K562 (cell line): Measurements from ENCODE around the gene SLC25A45. TPM values are rescaled to one million over a fixed set of nuclear protein-coding genes. Genes with fewer than 3 reads are reported as not detected.

Experiments
- CUX1 ChIP-seq: fragments of 200-800 bp; sonication (Bioruptor generic); IDR thresholded peaks from 2 replicates; pipeline ENCODE4 v1.6.1; 2016; ENCODE audit warnings: missing genetic modification characterization, missing compliant biosample characterization
- MED1 ChIP-seq: sonication (generic); formaldehyde crosslinking; IDR thresholded peaks from 2 replicates; pipeline ENCODE4 v1.8.1; 2023; ENCODE audit warnings: missing genetic modification reagents, borderline replicate concordance
- ZBTB11 ChIP-seq, 3 experiments: fragments of 200-800 bp in 1 of 3; fragments of 250-450 bp in 1 of 3; fragments of 450-650 bp in 1 of 3; sonication (Bioruptor Pico) in 1 of 3; sonication (Bioruptor generic) in 1 of 3; formaldehyde crosslinking in 1 of 3; IDR thresholded peaks; 2 replicates each; pipeline versions ENCODE4 v1.6.1 to v1.8.0; 2016 to 2022; ENCODE audit warnings: mild to moderate bottlenecking in 2 of 3, missing genetic modification characterization in 2 of 3, missing compliant biosample characterization in 1 of 3, moderate library complexity in 1 of 3
- ZNF318 ChIP-seq, 2 experiments: fragments of 450-650 bp; IDR thresholded peaks; 2 replicates each; pipeline ENCODE4 v1.6.1; 2016; ENCODE audit warnings: mild to moderate bottlenecking in 2 of 2, borderline replicate concordance in 1 of 2, low read depth in 1 of 2, moderate library complexity in 1 of 2
- polyA plus RNA-seq, 8 experiments: library from polyadenylated mRNA; depleted of rRNA in 4 of 8; stranded (reverse) in 5 of 8; unstranded in 3 of 8; fragments of >200 nt; fragmentation: Nextera tagmentation in 2 of 8; fragmentation: Illumina TruSeq in 1 of 8; extraction: Ambion mirVana in 2 of 8; extraction: Trizol in 1 of 8; gene quantifications; 2 replicates each; pipeline versions ENCODE4 v1.2.1 to v1.2.3, GENCODE V29; 2011 to 2014; ENCODE audit warnings: inconsistent platforms in 1 of 8, missing spikeins in 1 of 8
- total RNA-seq, 7 experiments: library from RNA; depleted of rRNA in 6 of 7; stranded (reverse); fragments of >200 nt in 6 of 7; fragmentation: Illumina TruSeq in 2 of 7; extraction: Trizol in 2 of 7; gene quantifications; 2 replicates each; pipeline versions ENCODE4 v1.2.1 to v1.2.3, GENCODE V29; 2011 to 2021; ENCODE audit warnings: low replicate concordance in 1 of 7
- TF ChIP-seq, protein P1 (sequence below): sonication (generic); formaldehyde crosslinking; IDR thresholded peaks from 2 replicates; pipeline ENCODE4 v1.8.0; 2022; ENCODE audit warnings: mild to moderate bottlenecking, low read depth, missing genetic modification reagents

The SLC25A45 gene
- total and polyA plus RNA-seq, 9 of the 15 experiments (the other 6 are each of a cell fraction or from before 2014, with no cell fraction given) = 0.15 to 2.3 (median 0.68) TPM

DNA sequence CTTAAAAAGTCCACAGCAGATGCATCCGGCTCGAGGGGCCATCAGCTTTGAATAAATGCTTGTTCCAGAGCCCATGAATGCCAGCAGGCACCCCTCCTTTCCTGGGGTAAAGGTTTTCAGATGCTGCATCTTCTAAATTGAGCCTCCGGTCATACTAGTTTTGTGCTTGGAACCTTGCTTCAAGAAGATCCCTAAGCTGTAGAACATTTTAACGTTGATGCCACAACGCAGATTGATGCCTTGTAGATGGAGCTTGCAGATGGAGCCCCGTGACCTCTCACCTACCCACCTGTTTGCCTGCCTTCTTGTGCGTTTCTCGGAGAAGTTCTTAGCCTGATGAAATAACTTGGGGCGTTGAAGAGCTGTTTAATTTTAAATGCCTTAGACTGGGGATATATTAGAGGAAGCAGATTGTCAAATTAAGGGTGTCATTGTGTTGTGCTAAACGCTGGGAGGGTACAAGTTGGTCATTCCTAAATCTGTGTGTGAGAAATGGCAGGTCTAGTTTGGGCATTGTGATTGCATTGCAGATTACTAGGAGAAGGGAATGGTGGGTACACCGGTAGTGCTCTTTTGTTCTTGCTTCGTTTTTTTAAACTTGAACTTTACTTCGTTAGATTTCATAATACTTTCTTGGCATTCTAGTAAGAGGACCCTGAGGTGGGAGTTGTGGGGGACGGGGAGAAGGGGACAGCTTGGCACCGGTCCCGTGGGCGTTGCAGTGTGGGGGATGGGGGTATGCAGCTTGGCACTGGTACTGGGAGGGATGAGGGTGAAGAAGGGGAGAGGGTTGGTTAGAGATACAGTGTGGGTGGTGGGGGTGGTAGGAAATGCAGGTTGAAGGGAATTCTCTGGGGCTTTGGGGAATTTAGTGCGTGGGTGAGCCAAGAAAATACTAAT is 42.0 kb upstream of the SLC25A45 start (continued):
- TF ChIP-seq ZBTB11 (CRISPR knock-in tag; IDR thresholded peaks at IDR 0.05) = no peak
- TF ChIP-seq, protein P1, sequence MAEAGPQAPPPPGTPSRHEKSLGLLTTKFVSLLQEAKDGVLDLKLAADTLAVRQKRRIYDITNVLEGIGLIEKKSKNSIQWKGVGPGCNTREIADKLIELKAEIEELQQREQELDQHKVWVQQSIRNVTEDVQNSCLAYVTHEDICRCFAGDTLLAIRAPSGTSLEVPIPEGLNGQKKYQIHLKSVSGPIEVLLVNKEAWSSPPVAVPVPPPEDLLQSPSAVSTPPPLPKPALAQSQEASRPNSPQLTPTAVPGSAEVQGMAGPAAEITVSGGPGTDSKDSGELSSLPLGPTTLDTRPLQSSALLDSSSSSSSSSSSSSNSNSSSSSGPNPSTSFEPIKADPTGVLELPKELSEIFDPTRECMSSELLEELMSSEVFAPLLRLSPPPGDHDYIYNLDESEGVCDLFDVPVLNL (CRISPR knock-in tag) = no peak
- no peak for TF ChIP-seq ZNF318 (IDR thresholded peaks at IDR 0.05; ENCODE audit: borderline replicate concordance in 1 of 2, low read depth in 1 of 2)
- no peak for TF ChIP-seq MED1 (CRISPR knock-in tag)
- no peak for TF ChIP-seq CUX1 (CRISPR knock-in tag)
